K562 (cell line): ENCODE results near the gene CROT. TPM values are rescaled to one million over a fixed set of nuclear protein-coding genes. Genes with fewer than 3 reads are reported as not detected.

Source experiments
- HNRNPL ChIP-seq: fragments of 200-400 bp; formaldehyde crosslinking; IDR thresholded peaks from 2 replicates; pipeline ENCODE4 v1.6.1; 2017; ENCODE audit warnings: low read depth, mild to moderate bottlenecking, low read length
- MAFK ChIP-seq: IDR thresholded peaks from 2 replicates; pipeline ENCODE4 v1.6.1; 2011; ENCODE audit warnings: low read length, improper control_type of control experiment
- MTA3 ChIP-seq: fragments of 450-650 bp; formaldehyde crosslinking; IDR thresholded peaks from 2 replicates; pipeline ENCODE4 v1.6.1; 2017; ENCODE audit warnings: mild to moderate bottlenecking, borderline replicate concordance
- SREBF2 ChIP-seq: sonication (generic); formaldehyde crosslinking; IDR thresholded peaks from 2 replicates; pipeline ENCODE4 v1.4.0; 2020; ENCODE audit warnings: mild to moderate bottlenecking, missing genetic modification reagents
- ZBTB5 ChIP-seq: fragments of 450-650 bp; IDR thresholded peaks from 2 replicates; pipeline ENCODE4 v1.6.1; 2017; ENCODE audit warnings: antibody characterized with exemption
- ZNF12 ChIP-seq: sonication (generic); formaldehyde crosslinking; IDR thresholded peaks from 2 replicates; pipeline ENCODE4 v1.4.0; 2020; ENCODE audit warnings: mild to moderate bottlenecking, missing genetic modification reagents
- ZNF609 ChIP-seq: sonication (generic); formaldehyde crosslinking; IDR thresholded peaks from 2 replicates; pipeline ENCODE4 v1.8.1; 2023; ENCODE audit warnings: missing genetic modification reagents, mild to moderate bottlenecking, borderline replicate concordance
- polyA plus RNA-seq, 8 experiments: library from polyadenylated mRNA; depleted of rRNA in 4 of 8; stranded (reverse) in 5 of 8; unstranded in 3 of 8; fragments of >200 nt; fragmentation: Nextera tagmentation in 2 of 8; fragmentation: Illumina TruSeq in 1 of 8; extraction: Ambion mirVana in 2 of 8; extraction: Trizol in 1 of 8; gene quantifications; 2 replicates each; pipeline versions ENCODE4 v1.2.1 to v1.2.3, GENCODE V29; 2011 to 2014; ENCODE audit warnings: inconsistent platforms in 1 of 8, missing spikeins in 1 of 8
- total RNA-seq, 7 experiments: library from RNA; depleted of rRNA in 6 of 7; stranded (reverse); fragments of >200 nt in 6 of 7; fragmentation: Illumina TruSeq in 2 of 7; extraction: Trizol in 2 of 7; gene quantifications; 2 replicates each; pipeline versions ENCODE4 v1.2.1 to v1.2.3, GENCODE V29; 2011 to 2021; ENCODE audit warnings: low replicate concordance in 1 of 7

The CROT gene
- total and polyA plus RNA-seq, 9 of the 15 experiments (the other 6 are each of a cell fraction or from before 2014, with no cell fraction given), result 2.5 to 8.1 (median 5.1) TPM

GRCh38 chr7:87300756-87301155, 44.7 kb upstream of the CROT start (continued):
- TF ChIP-seq ZBTB5 (no peak), MAFK (no peak), HNRNPL (no peak), MTA3 (no peak), ZNF609 (CRISPR knock-in tag) (no peak), SREBF2 (CRISPR knock-in tag) (no peak), ZNF12 (CRISPR knock-in tag) (no peak)
- TF ChIP-seq, all 486 proteins: peak for 2
